ENCODE data around the gene RHEB.

DNA sequence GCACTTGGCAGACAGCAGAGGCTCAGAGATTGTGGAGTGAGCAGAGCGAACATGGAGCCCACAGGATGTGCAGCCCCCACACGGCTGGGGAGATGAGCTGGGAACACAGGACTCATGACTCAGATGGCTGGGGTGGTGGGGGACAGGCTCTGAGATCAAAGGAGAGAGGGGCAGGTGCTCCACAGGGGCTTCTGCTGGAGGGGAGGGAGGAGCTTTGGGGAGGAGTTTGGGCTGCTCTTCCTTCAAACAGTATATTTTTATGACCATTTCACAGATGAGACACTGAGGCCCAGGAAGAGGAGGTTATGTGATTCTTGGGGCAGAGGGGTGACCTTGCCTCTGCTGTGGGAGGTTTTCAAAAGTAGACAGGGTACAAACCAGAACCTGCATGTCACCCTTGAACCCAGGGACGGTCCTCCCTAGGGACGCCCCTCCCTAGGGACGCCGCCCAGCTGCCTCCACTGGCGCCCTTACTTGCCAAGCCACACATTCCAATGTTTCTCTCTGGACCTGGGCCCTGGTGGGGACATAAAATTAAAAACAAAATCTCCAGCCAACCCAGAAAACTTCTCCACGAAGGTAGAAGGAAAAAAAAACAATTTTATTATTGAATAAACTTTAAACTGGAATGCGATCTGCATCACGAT, 78.8 kb downstream of the RHEB start:
- TF ChIP-seq ARNTL (CRISPR knock-in tag; IDR thresholded peaks at IDR 0.05; ENCODE audit: borderline replicate concordance, low read depth) (no peak), ZNF70 (CRISPR knock-in tag; IDR thresholded peaks at IDR 0.05) (no peak), ZC3H10 (CRISPR knock-in tag; IDR thresholded peaks at IDR 0.05) (no peak), PATZ1 (CRISPR knock-in tag; IDR thresholded peaks at IDR 0.05; ENCODE audit: borderline replicate concordance) (no peak), GLIS3 (CRISPR knock-in tag; IDR thresholded peaks at IDR 0.05) (no peak), ZNF565 (CRISPR knock-in tag; conservative IDR thresholded peaks at IDR 0.05; ENCODE audit: low read depth) (no peak), ESRRG (CRISPR knock-in tag; IDR thresholded peaks at IDR 0.05) (no peak), OSR1 (CRISPR knock-in tag; IDR thresholded peaks at IDR 0.05) (no peak), CSDC2 (CRISPR knock-in tag; IDR thresholded peaks at IDR 0.05) (no peak)
- TF ChIP-seq, protein P1, sequence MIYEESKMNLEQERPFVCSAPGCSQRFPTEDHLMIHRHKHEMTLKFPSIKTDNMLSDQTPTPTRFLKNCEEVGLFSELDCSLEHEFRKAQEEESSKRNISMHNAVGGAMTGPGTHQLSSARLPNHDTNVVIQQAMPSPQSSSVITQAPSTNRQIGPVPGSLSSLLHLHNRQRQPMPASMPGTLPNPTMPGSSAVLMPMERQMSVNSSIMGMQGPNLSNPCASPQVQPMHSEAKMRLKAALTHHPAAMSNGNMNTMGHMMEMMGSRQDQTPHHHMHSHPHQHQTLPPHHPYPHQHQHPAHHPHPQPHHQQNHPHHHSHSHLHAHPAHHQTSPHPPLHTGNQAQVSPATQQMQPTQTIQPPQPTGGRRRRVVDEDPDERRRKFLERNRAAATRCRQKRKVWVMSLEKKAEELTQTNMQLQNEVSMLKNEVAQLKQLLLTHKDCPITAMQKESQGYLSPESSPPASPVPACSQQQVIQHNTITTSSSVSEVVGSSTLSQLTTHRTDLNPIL (CRISPR knock-in tag; IDR thresholded peaks at IDR 0.05; ENCODE audit: low read depth) = no peak
- TF ChIP-seq, protein P2, sequence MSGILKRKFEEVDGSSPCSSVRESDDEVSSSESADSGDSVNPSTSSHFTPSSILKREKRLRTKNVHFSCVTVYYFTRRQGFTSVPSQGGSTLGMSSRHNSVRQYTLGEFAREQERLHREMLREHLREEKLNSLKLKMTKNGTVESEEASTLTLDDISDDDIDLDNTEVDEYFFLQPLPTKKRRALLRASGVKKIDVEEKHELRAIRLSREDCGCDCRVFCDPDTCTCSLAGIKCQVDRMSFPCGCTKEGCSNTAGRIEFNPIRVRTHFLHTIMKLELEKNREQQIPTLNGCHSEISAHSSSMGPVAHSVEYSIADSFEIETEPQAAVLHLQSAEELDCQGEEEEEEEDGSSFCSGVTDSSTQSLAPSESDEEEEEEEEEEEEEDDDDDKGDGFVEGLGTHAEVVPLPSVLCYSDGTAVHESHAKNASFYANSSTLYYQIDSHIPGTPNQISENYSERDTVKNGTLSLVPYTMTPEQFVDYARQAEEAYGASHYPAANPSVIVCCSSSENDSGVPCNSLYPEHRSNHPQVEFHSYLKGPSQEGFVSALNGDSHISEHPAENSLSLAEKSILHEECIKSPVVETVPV (CRISPR knock-in tag; IDR thresholded peaks at IDR 0.05) = no peak
